Peyer's patch (tissue), 4 donors: ENCODE measurements around the gene SEC14L3.

ENCODE experiments used
- CTCF ChIP-seq, 6 experiments: fragments of 450-650 bp in 4 of 6; fragments of 200-600 bp in 2 of 6; sonication (generic) in 1 of 6; IDR thresholded peaks; one replicate each; pipeline ENCODE4 v1.5.1; 2017 to 2019; ENCODE audit warnings: antibody characterized with exemption in 6 of 6, mild to moderate bottlenecking in 3 of 6, moderate library complexity in 1 of 6
- POLR2A ChIP-seq, 2 donors: fragments of 450-650 bp; IDR thresholded peaks; one replicate each; pipeline ENCODE4 v1.5.1; 2017; ENCODE audit warnings: antibody characterized with exemption in 2 of 2, mild to moderate bottlenecking in 2 of 2, moderate library complexity in 2 of 2

- TF ChIP-seq CTCF (IDR thresholded peaks at IDR 0.05) (no peak), POLR2A (IDR thresholded peaks at IDR 0.05) (no peak)
These were observed 55.4 kb downstream of the SEC14L3 start for GRCh38 chr22:30416403-30416802.
